Neural crest cell (in vitro differentiated cells): ENCODE data around the gene PKD1. TPM values are rescaled to one million over a fixed set of nuclear protein-coding genes. Genes with fewer than 3 reads are reported as not detected.

Experiments
- DNase-seq: peaks from one replicate; pipeline ENCODE4 v3.0.0; 2021; ENCODE audit warnings: low read depth, mixed read lengths, low spot score
- H3K27ac Mint-ChIP-seq: one replicate; pipeline ENCODE4 v1.8.0; 2021; ENCODE audit warnings: mild to moderate bottlenecking, mixed read lengths; ENCODE audit not compliant: unreplicated experiment
- H3K27me3 Mint-ChIP-seq: 2 replicates; pipeline ENCODE4 v1.8.0; 2021; ENCODE audit warnings: low read depth, mild to moderate bottlenecking, mixed read lengths
- H3K36me3 Mint-ChIP-seq: 2 replicates; pipeline ENCODE4 v1.8.0; 2021; ENCODE audit warnings: low read depth, mild to moderate bottlenecking, mixed read lengths
- H3K4me1 Mint-ChIP-seq: 2 replicates; pipeline ENCODE4 v1.8.0; 2021; ENCODE audit warnings: mixed read lengths
- H3K4me3 Mint-ChIP-seq: one replicate; pipeline ENCODE4 v1.8.0; 2021; ENCODE audit warnings: mild to moderate bottlenecking, mixed read lengths
- H3K9me3 Mint-ChIP-seq: 2 replicates; pipeline ENCODE4 v1.8.0; 2021; ENCODE audit warnings: mixed read lengths
- CTCF ChIP-seq: fragments of 200-600 bp; sonication (generic); conservative IDR thresholded peaks from 2 replicates; pipeline ENCODE4 v1.5.0; 2021; ENCODE audit warnings: antibody characterized with exemption, mild to moderate bottlenecking
- total RNA-seq: library from RNA; stranded (reverse); gene quantifications from 2 replicates; pipeline ENCODE4 v1.2.1, GENCODE V29; 2021

Gene PKD1
- total RNA-seq, 1 donor from 2014 or later: 115 TPM

GRCh38 chr16:2070576-2071453, 64.9 kb downstream of the PKD1 start:
- peaks cover 5% of the 10 kb centered on the region for H3K36me3 Mint-ChIP-seq
- no peak for TF ChIP-seq CTCF
- no peaks in the 10 kb centered on the region for H3K9me3 Mint-ChIP-seq
- DNase-seq: no peak
- H3K4me1 Mint-ChIP-seq: no peaks in the 10 kb centered on the region
- no peak overlapping the region for H3K27ac Mint-ChIP-seq
- no peaks in the 10 kb centered on the region for H3K27me3 Mint-ChIP-seq
- no peak overlapping the region for H3K4me3 Mint-ChIP-seq

- H3K27ac Mint-ChIP-seq: no peak overlapping the region
- no peak for DNase-seq
- H3K27me3 Mint-ChIP-seq: no peaks in the 10 kb centered on the region
- no peak for TF ChIP-seq CTCF
- H3K4me3 Mint-ChIP-seq: no peak overlapping the region
- no peaks in the 10 kb centered on the region for H3K9me3 Mint-ChIP-seq
- H3K4me1 Mint-ChIP-seq: no peaks in the 10 kb centered on the region
- peaks cover 6% of the 10 kb centered on the region for H3K36me3 Mint-ChIP-seq
Measured at GRCh38 chr16:2066139-2066538, 69.6 kb downstream of the PKD1 start.

- H3K4me1 Mint-ChIP-seq: no peaks in the 10 kb centered on the region
- H3K36me3 Mint-ChIP-seq: peaks cover 6% of the 10 kb centered on the region
- no peak for TF ChIP-seq CTCF
- no peak overlapping the region for H3K4me3 Mint-ChIP-seq
- no peak for DNase-seq
- no peaks in the 10 kb centered on the region for H3K9me3 Mint-ChIP-seq
- no peaks in the 10 kb centered on the region for H3K27me3 Mint-ChIP-seq
- no peak overlapping the region for H3K27ac Mint-ChIP-seq
Measured at GRCh38 chr16:2064368-2064945, 71.2 kb downstream of the PKD1 start.

GRCh38 chr16:2063861-2064260, 71.8 kb downstream of the PKD1 start:
- no peak overlapping the region for H3K27ac Mint-ChIP-seq
- no peak for DNase-seq
- no peaks in the 10 kb centered on the region for H3K9me3 Mint-ChIP-seq
- H3K36me3 Mint-ChIP-seq: peaks cover 6% of the 10 kb centered on the region
- no peaks in the 10 kb centered on the region for H3K4me1 Mint-ChIP-seq
- no peak for TF ChIP-seq CTCF
- no peaks in the 10 kb centered on the region for H3K27me3 Mint-ChIP-seq
- H3K4me3 Mint-ChIP-seq: no peak overlapping the region

- Mint-ChIP-seq H3K4me1 (no peaks in the 10 kb centered on the region), H3K4me3 (no peak overlapping the region), H3K27ac (no peak overlapping the region), H3K36me3 (peaks cover 6% of the 10 kb centered on the region), H3K27me3 (no peaks in the 10 kb centered on the region), H3K9me3 (no peaks in the 10 kb centered on the region)
- no peak for TF ChIP-seq CTCF
- DNase-seq: no peak
Measured at GRCh38 chr16:2062801-2063200, 72.9 kb downstream of the PKD1 start.
